Gastroesophageal sphincter (tissue), 4 donors: Measurements from ENCODE around the gene PPP4R1. TPM values are rescaled to one million over a fixed set of nuclear protein-coding genes. Genes with fewer than 3 reads are reported as not detected.

Source experiments
- ATAC-seq: fragments of 150-250 bp; one replicate; pipeline ENCODE4 v1.9.1; 2016; ENCODE audit warnings: mild to moderate bottlenecking, moderate library complexity
- H3K27ac ChIP-seq, 4 donors: fragments of 200-600 bp; sonication (generic) in 3 of 4; 1 replicate in 3 of 4; 2 replicates in 1 of 4; pipeline ENCODE4 v1.5.1; 2016 to 2019
- H3K27me3 ChIP-seq: fragments of 200-600 bp; sonication (generic); one replicate; pipeline ENCODE4 v1.5.1; 2019
- H3K36me3 ChIP-seq, 2 donors: fragments of 200-600 bp; sonication (generic); one replicate each; pipeline ENCODE4 v1.5.1; 2019; ENCODE audit warnings: control low read depth in 1 of 2
- H3K4me1 ChIP-seq, 3 donors: fragments of 200-600 bp; sonication (generic); 1 replicate in 2 of 3; 2 replicates in 1 of 3; pipeline ENCODE4 v1.5.1; 2016 to 2019; ENCODE audit warnings: control low read depth in 2 of 3
- H3K4me3 ChIP-seq, 2 donors: fragments of 200-600 bp; sonication (generic); one replicate each; pipeline ENCODE4 v1.5.1; 2019; ENCODE audit warnings: mild to moderate bottlenecking in 1 of 2, moderate library complexity in 1 of 2
- H3K9me3 ChIP-seq, 3 donors: fragments of 200-600 bp; sonication (generic); one replicate each; pipeline ENCODE4 v1.5.1; 2017 to 2019; ENCODE audit warnings: control low read depth in 2 of 3
- CTCF ChIP-seq, 4 experiments: fragments of 200-600 bp in 2 of 4; fragments of 450-650 bp in 2 of 4; sonication (generic) in 1 of 4; IDR thresholded peaks; one replicate each; pipeline ENCODE4 v1.5.1; 2017 to 2019; ENCODE audit warnings: antibody characterized with exemption in 4 of 4, mild to moderate bottlenecking in 2 of 4, moderate library complexity in 2 of 4
- EP300 ChIP-seq: sonication (generic); formaldehyde crosslinking; IDR thresholded peaks from one replicate; pipeline ENCODE4 v1.6.1; 2017; ENCODE audit warnings: antibody characterized with exemption, mild to moderate bottlenecking
- POLR2A ChIP-seq, 2 donors: fragments of 450-650 bp; IDR thresholded peaks; one replicate each; pipeline ENCODE4 v1.6.1; 2017; ENCODE audit warnings: antibody characterized with exemption in 2 of 2, mild to moderate bottlenecking in 2 of 2, moderate library complexity in 1 of 2
- POLR2AphosphoS5 ChIP-seq: sonication (generic); formaldehyde crosslinking; IDR thresholded peaks from one replicate; pipeline ENCODE4 v1.6.1; 2017; ENCODE audit warnings: antibody characterized with exemption
- WGBS, 2 donors: methylation state at CpG; one replicate each; pipeline ENCODE4 v1.1.5; 2018; ENCODE audit warnings: low coverage in 1 of 2; 5-methylcytosine and 5-hydroxymethylcytosine counted together
- total RNA-seq, 4 donors: library from RNA; depleted of rRNA; stranded (reverse); fragments of >200 nt; gene quantifications; one replicate each; pipeline ENCODE4 v1.1.0, GENCODE V29; 2016

Gene PPP4R1
- total RNA-seq, 4 donors from 2014 or later = 91.1 to 174 (median 117) TPM

GRCh38 chr18:9536354-9537152 is 77.8 kb downstream of the PPP4R1 start:
- no peak for ATAC-seq
- Histone ChIP-seq H3K4me1 (peaks cover 0 to 32% (median 0%) of the 10 kb centered on the region in 3 donors), H3K36me3 (peaks cover 0 to 83% of the 10 kb centered on the region in 2 donors), H3K27ac (peak overlapping the region in 3 of 4 donors; percentile 77 to 81 (median 78)), H3K9me3 (no peaks in the 10 kb centered on the region), H3K4me3 (no peak overlapping the region), H3K27me3 (no peaks in the 10 kb centered on the region)
- 91 to 93% methylated on average over 3 to 9 of the region's 24 CpGs for WGBS, 2 donors
- TF ChIP-seq EP300 (no peak), POLR2A (IDR thresholded peaks at IDR 0.05) (no peak), CTCF (IDR thresholded peaks at IDR 0.05) (no peak), POLR2AphosphoS5 (no peak)

- ATAC-seq = peak; percentile 85
- Histone ChIP-seq H3K27ac (peak overlapping the region; percentile 13 to 81 (median 78)), H3K4me3 (peak overlapping the region in 1 of 2 donors; percentile 29), H3K9me3 (no peaks in the 10 kb centered on the region), H3K27me3 (no peaks in the 10 kb centered on the region), H3K4me1 (peaks cover 0 to 32% (median 0%) of the 10 kb centered on the region in 3 donors), H3K36me3 (peaks cover 0 to 91% of the 10 kb centered on the region in 2 donors)
- TF ChIP-seq CTCF (IDR thresholded peaks at IDR 0.05) (no peak), POLR2AphosphoS5 (peak; percentile 6)
- WGBS, 2 donors = 24 to 55% methylated on average over 4 to 8 of the region's 27 CpGs
Measured at GRCh38 chr18:9535430-9535991, 78.8 kb downstream of the PPP4R1 start.

- Histone ChIP-seq H3K9me3 (no peaks in the 10 kb centered on the region), H3K4me1 (peaks cover 0 to 32% (median 0%) of the 10 kb centered on the region in 3 donors), H3K27ac (peak overlapping the region in 3 of 4 donors; percentile 77 to 81 (median 78)), H3K4me3 (no peak overlapping the region), H3K27me3 (no peaks in the 10 kb centered on the region), H3K36me3 (peaks cover 0 to 90% of the 10 kb centered on the region in 2 donors)
- TF ChIP-seq POLR2A (IDR thresholded peaks at IDR 0.05) (no peak), POLR2AphosphoS5 (no peak)
- 62 to 85% methylated on average over 4 to 6 of the region's 11 CpGs for WGBS, 2 donors
- no peak for ATAC-seq
Measured at GRCh38 chr18:9534844-9535243, 79.5 kb downstream of the PPP4R1 start.

- WGBS, 2 donors = 91 to 93% methylated on average over 5 to 6 of the region's 7 CpGs
- no peak for ATAC-seq
- H3K36me3 ChIP-seq = peaks cover 0 to 95% of the 10 kb centered on the region in 2 donors
- TF ChIP-seq CTCF (IDR thresholded peaks at IDR 0.05) (no peak), POLR2A (IDR thresholded peaks at IDR 0.05) (no peak), EP300 (no peak), POLR2AphosphoS5 (no peak)
- H3K4me3 ChIP-seq = no peak overlapping the region
- no peaks in the 10 kb centered on the region for H3K27me3 ChIP-seq
- no peaks in the 10 kb centered on the region for H3K9me3 ChIP-seq
- peaks cover 0 to 22% (median 0%) of the 10 kb centered on the region in 3 donors for H3K4me1 ChIP-seq
- no peak overlapping the region for H3K27ac ChIP-seq
Measured at GRCh38 chr18:9531791-9532410, 82.5 kb downstream of the PPP4R1 start.

GRCh38 chr18:9530226-9531009 is 83.9 kb downstream of the PPP4R1 start:
- TF ChIP-seq CTCF (IDR thresholded peaks at IDR 0.05) = no peak
- no peak for TF ChIP-seq POLR2A (IDR thresholded peaks at IDR 0.05)
- no peak for TF ChIP-seq EP300
- TF ChIP-seq POLR2AphosphoS5 = no peak
- H3K27me3 ChIP-seq = no peaks in the 10 kb centered on the region
- no peak overlapping the region for H3K27ac ChIP-seq
- H3K4me1 ChIP-seq = peaks cover 0 to 11% (median 0%) of the 10 kb centered on the region in 3 donors
- H3K4me3 ChIP-seq = no peak overlapping the region
- WGBS, 2 donors = 83 to 92% methylated on average over 4 to 6 of the region's 6 CpGs
- H3K9me3 ChIP-seq = no peaks in the 10 kb centered on the region
- ATAC-seq = no peak
- peaks cover 0 to 95% of the 10 kb centered on the region in 2 donors for H3K36me3 ChIP-seq
